MM.1S (cell line): Measurements from ENCODE around the gene FCAR.
"Not testable (repeated sequence)": the region's sequence is repeated elsewhere in the genome, so short reads cannot be mapped to it uniquely, and the experiment has no call there.

Experiments
- DNase-seq: peaks from one replicate; pipeline ENCODE4 v3.0.0-alpha.2; 2015
- H2AFZ ChIP-seq: fragments of 300-600 bp; sonication (generic); 2 replicates; pipeline ENCODE4 v1.6.0; 2016; ENCODE audit warnings: antibody characterized with exemption, low read length
- H3F3A ChIP-seq: fragments of 300-600 bp; sonication (generic); 2 replicates; pipeline ENCODE4 v1.6.1; 2016; ENCODE audit warnings: mild to moderate bottlenecking, antibody characterized with exemption, low read length, moderate library complexity, mixed read lengths; ENCODE audit not compliant: insufficient read depth
- H3K27ac ChIP-seq: fragments of 300-600 bp; sonication (generic); 2 replicates; pipeline ENCODE4 v1.5.1; 2016; ENCODE audit warnings: mild to moderate bottlenecking, low read length
- H3K27me3 ChIP-seq: fragments of 300-600 bp; sonication (generic); replicated peaks from 2 replicates; pipeline ENCODE4 v1.6.0; 2016; ENCODE audit warnings: low read length; ENCODE audit not compliant: insufficient read depth
- H3K36me3 ChIP-seq: fragments of 300-600 bp; sonication (generic); replicated peaks from 2 replicates; pipeline ENCODE4 v1.6.1; 2016; ENCODE audit warnings: mild to moderate bottlenecking, low read length, mixed read lengths; ENCODE audit not compliant: insufficient read depth
- H3K4me1 ChIP-seq: fragments of 300-600 bp; sonication (generic); 2 replicates; pipeline ENCODE4 v1.6.1; 2016; ENCODE audit warnings: low read length, mixed read lengths
- H3K4me2 ChIP-seq: fragments of 300-600 bp; sonication (generic); 2 replicates; pipeline ENCODE4 v1.6.0; 2016; ENCODE audit warnings: low read depth, low read length
- H3K4me3 ChIP-seq: fragments of 300-600 bp; sonication (generic); 2 replicates; pipeline ENCODE4 v1.5.1; 2016; ENCODE audit warnings: low read length, mixed read lengths
- H3K79me2 ChIP-seq: fragments of 300-600 bp; sonication (generic); 2 replicates; pipeline ENCODE4 v1.6.1; 2016; ENCODE audit warnings: mixed run types, low read length, mixed read lengths
- H3K9ac ChIP-seq: fragments of 300-600 bp; sonication (generic); 2 replicates; pipeline ENCODE4 v1.6.1; 2016; ENCODE audit warnings: low read length, mixed read lengths
- H3K9me2 ChIP-seq: fragments of 300-600 bp; sonication (generic); replicated peaks from 2 replicates; pipeline ENCODE4 v1.6.1; 2016; ENCODE audit warnings: mild to moderate bottlenecking, low read length, mixed read lengths; ENCODE audit not compliant: insufficient read depth
- H3K9me3 ChIP-seq: fragments of 300-600 bp; sonication (generic); replicated peaks from 2 replicates; pipeline ENCODE4 v1.6.1; 2016; ENCODE audit warnings: mild to moderate bottlenecking, low read length, mixed read lengths; ENCODE audit not compliant: insufficient read depth
- H4K20me1 ChIP-seq: fragments of 300-600 bp; sonication (generic); 2 replicates; pipeline ENCODE4 v1.6.1; 2016; ENCODE audit warnings: mild to moderate bottlenecking, low read length, moderate library complexity, mixed read lengths; ENCODE audit not compliant: insufficient read depth
- CTCF ChIP-seq: fragments of 300-600 bp; sonication (generic); IDR thresholded peaks from 2 replicates; pipeline ENCODE4 v1.5.1; 2016; ENCODE audit warnings: antibody characterized with exemption, low read length, mixed read lengths
- EZH2 ChIP-seq: fragments of 300-600 bp; sonication (generic); optimal IDR thresholded peaks from 2 replicates; pipeline ENCODE3; 2017; ENCODE audit warnings: low read depth, mild to moderate bottlenecking, antibody characterized with exemption, low read length, mixed read lengths
- EZH2phosphoT487 ChIP-seq: fragments of 300-600 bp; sonication (generic); IDR thresholded peaks from 2 replicates; pipeline ENCODE4 v1.6.1; 2018; ENCODE audit warnings: antibody characterized with exemption, low read length

FCAR gene

DNA sequence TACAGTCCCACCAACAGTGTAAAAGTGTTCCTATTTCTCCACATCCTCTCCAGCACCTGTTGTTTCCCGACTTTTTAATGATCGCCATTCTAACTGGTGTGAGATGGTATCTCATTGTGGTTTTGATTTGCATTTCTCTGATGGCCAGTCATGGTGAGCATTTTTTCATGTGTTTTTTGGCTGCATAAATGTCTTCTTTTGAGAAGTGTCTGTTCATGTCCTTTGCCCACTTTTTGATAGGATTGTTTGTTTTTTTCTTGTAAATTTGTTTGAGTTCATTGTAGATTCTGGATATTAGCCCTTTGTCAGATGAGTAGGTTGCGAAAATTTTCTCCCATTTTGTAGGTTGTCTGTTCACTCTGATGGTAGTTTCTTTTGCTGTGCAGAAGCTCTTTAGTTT is 10.6 kb upstream of the FCAR start:
- H3K4me2 ChIP-seq, H3K27ac ChIP-seq, H3K4me3 ChIP-seq, H3K79me2 ChIP-seq, H2AFZ ChIP-seq, H3K9me3 ChIP-seq, H3F3A ChIP-seq, H3K36me3 ChIP-seq, H4K20me1 ChIP-seq, DNase-seq, H3K4me1 ChIP-seq, H3K9ac ChIP-seq, H3K9me2 ChIP-seq: not testable (repeated sequence)
- H3K27me3 ChIP-seq: peaks cover 53% of the 10 kb centered on the region

DNA sequence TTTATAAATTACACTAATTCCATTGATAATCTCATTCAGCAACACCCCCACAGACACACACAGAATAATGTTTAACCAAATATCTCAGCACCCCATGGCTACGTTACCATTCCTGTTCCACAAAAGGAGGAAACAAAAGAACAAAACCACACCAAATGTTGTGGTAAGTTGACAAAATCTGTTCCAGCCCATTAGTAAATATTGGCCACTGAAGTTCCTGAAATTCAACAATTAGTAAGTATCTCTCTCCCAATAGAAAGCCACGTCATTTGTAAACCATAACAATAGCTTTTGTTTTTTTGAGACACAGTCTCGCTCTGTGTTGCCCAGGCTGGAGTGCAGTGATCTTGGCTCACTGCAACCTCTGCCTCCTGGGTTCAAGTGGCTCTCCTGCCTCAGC is 2.3 kb upstream of the FCAR start:
- DNase-seq: no peak
- H3K36me3 ChIP-seq: no peaks in the 10 kb centered on the region
- H3K4me3 ChIP-seq: no peak overlapping the region
- TF ChIP-seq EZH2phosphoT487: no peak
- no peak for TF ChIP-seq CTCF
- no peak for TF ChIP-seq EZH2
- H3K9me3 ChIP-seq: no peaks in the 10 kb centered on the region
- no peak overlapping the region for H3K9ac ChIP-seq
- no peak overlapping the region for H3K4me2 ChIP-seq
- no peaks in the 10 kb centered on the region for H3K9me2 ChIP-seq
- H2AFZ ChIP-seq: no peak overlapping the region
- H3K79me2 ChIP-seq: no peaks in the 10 kb centered on the region
- H4K20me1 ChIP-seq: no peaks in the 10 kb centered on the region
- no peaks in the 10 kb centered on the region for H3F3A ChIP-seq
- H3K27me3 ChIP-seq: peaks cover 83% of the 10 kb centered on the region
- no peaks in the 10 kb centered on the region for H3K4me1 ChIP-seq
- H3K27ac ChIP-seq: no peak overlapping the region

- H3F3A ChIP-seq: no peaks in the 10 kb centered on the region
- no peaks in the 10 kb centered on the region for H3K9me2 ChIP-seq
- H4K20me1 ChIP-seq: no peaks in the 10 kb centered on the region
- H3K27me3 ChIP-seq: peaks cover 94% of the 10 kb centered on the region
- no peaks in the 10 kb centered on the region for H3K79me2 ChIP-seq
- H3K4me2 ChIP-seq: no peak overlapping the region
- H2AFZ ChIP-seq: no peak overlapping the region
- no peak for DNase-seq
- no peaks in the 10 kb centered on the region for H3K9me3 ChIP-seq
- H3K4me1 ChIP-seq: no peaks in the 10 kb centered on the region
- no peak overlapping the region for H3K27ac ChIP-seq
- H3K4me3 ChIP-seq: no peak overlapping the region
- no peaks in the 10 kb centered on the region for H3K36me3 ChIP-seq
- no peak for TF ChIP-seq CTCF
- TF ChIP-seq EZH2phosphoT487: no peak
- no peak for TF ChIP-seq EZH2
- no peak overlapping the region for H3K9ac ChIP-seq
Measured at GRCh38 chr19:54875506-54875905, 1.5 kb downstream of the FCAR start.

GRCh38 chr19:54877471-54877870 is 3.4 kb downstream of the FCAR start:
- no peak overlapping the region for H3K9ac ChIP-seq

More at GRCh38 chr19:54877471-54877870, 3.4 kb downstream of the FCAR start:
- Histone ChIP-seq H3K36me3 (no peaks in the 10 kb centered on the region), H3K4me1 (no peaks in the 10 kb centered on the region), H3K9me2 (no peaks in the 10 kb centered on the region), H3K79me2 (no peaks in the 10 kb centered on the region), H3K9me3 (no peaks in the 10 kb centered on the region), H2AFZ (no peak overlapping the region), H3K27me3 (peaks cover 81% of the 10 kb centered on the region), H3K27ac (no peak overlapping the region), H4K20me1 (no peaks in the 10 kb centered on the region), H3K4me2 (no peak overlapping the region), H3K4me3 (no peak overlapping the region), H3F3A (no peaks in the 10 kb centered on the region)
- DNase-seq: no peak
- TF ChIP-seq EZH2phosphoT487 (no peak), EZH2 (no peak), CTCF (no peak)
